Astrocyte (in vitro differentiated cells and primary cell): ENCODE data around the gene CCDC14. TPM values are rescaled to one million over a fixed set of nuclear protein-coding genes. Genes with fewer than 3 reads are reported as not detected.

Experiments used
- DNase-seq: peaks from one replicate; pipeline ENCODE4 v3.0.0-alpha.2; 2010; ENCODE audit warnings: low read depth
- FAIRE-seq: peaks from 2 replicates; lab custom pipeline; 2011; peaks lifted over from hg19 to GRCh38; lab: Jason Lieb, UNC
- H2AFZ ChIP-seq: 2 replicates; pipeline ENCODE4 v1.6.0; 2012; ENCODE audit warnings: low read depth, low read length, inconsistent platforms
- H3K27ac ChIP-seq: 2 replicates; pipeline ENCODE4 v1.5.1; 2011; ENCODE audit warnings: low read depth, low read length, inconsistent platforms
- H3K27me3 ChIP-seq: 2 replicates; pipeline ENCODE4 v1.6.0; 2011; ENCODE audit warnings: low read length, inconsistent platforms; ENCODE audit not compliant: insufficient read depth
- H3K36me3 ChIP-seq: 2 replicates; pipeline ENCODE4 v1.5.1; 2011; ENCODE audit warnings: low read length, inconsistent platforms; ENCODE audit not compliant: insufficient read depth
- H3K4me1 ChIP-seq: 2 replicates; pipeline ENCODE4 v1.5.1; 2011; ENCODE audit warnings: low read length, inconsistent platforms; ENCODE audit not compliant: insufficient read depth
- H3K4me2 ChIP-seq: 2 replicates; pipeline ENCODE4 v1.6.0; 2012; ENCODE audit warnings: low read length, inconsistent platforms
- H3K4me3 ChIP-seq: 2 replicates; pipeline ENCODE4 v1.5.1; 2011; ENCODE audit warnings: low read depth, mild to moderate bottlenecking, low read length, inconsistent platforms; ENCODE audit not compliant: insufficient read depth
- H3K79me2 ChIP-seq: 2 replicates; pipeline ENCODE4 v1.6.0; 2012; ENCODE audit warnings: mild to moderate bottlenecking, low read length, inconsistent platforms; ENCODE audit not compliant: insufficient read depth
- H3K9ac ChIP-seq: 2 replicates; pipeline ENCODE4 v1.6.0; 2012; ENCODE audit warnings: mild to moderate bottlenecking, low read length, inconsistent platforms
- H3K9me3 ChIP-seq: 2 replicates; pipeline ENCODE4 v1.5.1; 2012; ENCODE audit warnings: low read depth, mild to moderate bottlenecking, low read length, inconsistent platforms; ENCODE audit not compliant: insufficient read depth
- H4K20me1 ChIP-seq: 2 replicates; pipeline ENCODE4 v1.6.0; 2012; ENCODE audit warnings: low read length, inconsistent platforms; ENCODE audit not compliant: insufficient read depth
- H3K27ac Mint-ChIP-seq: one replicate; pipeline ENCODE4 v1.8.0; 2021; ENCODE audit warnings: mild to moderate bottlenecking, mixed read lengths; ENCODE audit not compliant: unreplicated experiment
- H3K27me3 Mint-ChIP-seq: one replicate; pipeline ENCODE4 v1.8.0; 2021; ENCODE audit warnings: low read depth, mixed read lengths; ENCODE audit not compliant: unreplicated experiment
- H3K36me3 Mint-ChIP-seq: one replicate; pipeline ENCODE4 v1.8.0; 2021; ENCODE audit warnings: low read depth, mixed read lengths; ENCODE audit not compliant: unreplicated experiment
- H3K4me1 Mint-ChIP-seq: one replicate; pipeline ENCODE4 v1.8.0; 2021; ENCODE audit warnings: low read depth, mixed read lengths; ENCODE audit not compliant: unreplicated experiment
- H3K4me3 Mint-ChIP-seq: one replicate; pipeline ENCODE4 v1.8.0; 2021; ENCODE audit warnings: mild to moderate bottlenecking, moderate library complexity, mixed read lengths; ENCODE audit not compliant: unreplicated experiment
- H3K9me3 Mint-ChIP-seq: one replicate; pipeline ENCODE4 v1.8.0; 2021; ENCODE audit warnings: mild to moderate bottlenecking, mixed read lengths; ENCODE audit not compliant: unreplicated experiment
- EZH2 ChIP-seq: IDR thresholded peaks from 2 replicates; pipeline ENCODE4 v1.6.1; 2012; ENCODE audit warnings: mild to moderate bottlenecking, low read length, inconsistent platforms; ENCODE audit not compliant: insufficient read depth
- total RNA-seq: library from RNA; stranded (reverse); gene quantifications from 2 replicates; pipeline ENCODE4 v1.2.1, GENCODE V29; 2021
- TF ChIP-seq, protein P1 (sequence below): IDR thresholded peaks from 2 replicates; pipeline ENCODE4 v1.5.1; 2011; ENCODE audit warnings: low read depth, mild to moderate bottlenecking, inconsistent platforms, low read length, moderate library complexity; ENCODE audit not compliant: insufficient read depth

CCDC14 gene
- total RNA-seq, 1 donor from 2014 or later: 35.8 TPM

GRCh38 chr3:123907720-123908119 is 53.3 kb downstream of the CCDC14 start:
- Histone ChIP-seq H3K9ac (no peak overlapping the region), H3K27me3 (no peaks in the 10 kb centered on the region), H3K4me3 (no peak overlapping the region), H4K20me1 (no peaks in the 10 kb centered on the region), H3K27ac (no peak overlapping the region), H3K9me3 (no peaks in the 10 kb centered on the region), H2AFZ (no peak overlapping the region), H3K4me2 (no peak overlapping the region), H3K36me3 (no peaks in the 10 kb centered on the region), H3K4me1 (no peaks in the 10 kb centered on the region), H3K79me2 (no peaks in the 10 kb centered on the region)
- H3K27ac Mint-ChIP-seq: no peak overlapping the region
- no peak for TF ChIP-seq EZH2
- TF ChIP-seq, protein P1, sequence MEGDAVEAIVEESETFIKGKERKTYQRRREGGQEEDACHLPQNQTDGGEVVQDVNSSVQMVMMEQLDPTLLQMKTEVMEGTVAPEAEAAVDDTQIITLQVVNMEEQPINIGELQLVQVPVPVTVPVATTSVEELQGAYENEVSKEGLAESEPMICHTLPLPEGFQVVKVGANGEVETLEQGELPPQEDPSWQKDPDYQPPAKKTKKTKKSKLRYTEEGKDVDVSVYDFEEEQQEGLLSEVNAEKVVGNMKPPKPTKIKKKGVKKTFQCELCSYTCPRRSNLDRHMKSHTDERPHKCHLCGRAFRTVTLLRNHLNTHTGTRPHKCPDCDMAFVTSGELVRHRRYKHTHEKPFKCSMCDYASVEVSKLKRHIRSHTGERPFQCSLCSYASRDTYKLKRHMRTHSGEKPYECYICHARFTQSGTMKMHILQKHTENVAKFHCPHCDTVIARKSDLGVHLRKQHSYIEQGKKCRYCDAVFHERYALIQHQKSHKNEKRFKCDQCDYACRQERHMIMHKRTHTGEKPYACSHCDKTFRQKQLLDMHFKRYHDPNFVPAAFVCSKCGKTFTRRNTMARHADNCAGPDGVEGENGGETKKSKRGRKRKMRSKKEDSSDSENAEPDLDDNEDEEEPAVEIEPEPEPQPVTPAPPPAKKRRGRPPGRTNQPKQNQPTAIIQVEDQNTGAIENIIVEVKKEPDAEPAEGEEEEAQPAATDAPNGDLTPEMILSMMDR: no peak
- no peaks in the 10 kb centered on the region for H3K4me1 Mint-ChIP-seq
- no peaks in the 10 kb centered on the region for H3K27me3 Mint-ChIP-seq
- peaks cover 3% of the 10 kb centered on the region for H3K36me3 Mint-ChIP-seq
- no peak overlapping the region for H3K4me3 Mint-ChIP-seq
- peaks cover 3% of the 10 kb centered on the region for H3K9me3 Mint-ChIP-seq
- DNase-seq (no peak), FAIRE-seq (no peak)

GRCh38 chr3:123899300-123899865 is 61.6 kb downstream of the CCDC14 start:
- Histone ChIP-seq H3K79me2 (no peaks in the 10 kb centered on the region), H4K20me1 (no peaks in the 10 kb centered on the region), H2AFZ (no peak overlapping the region), H3K9ac (no peak overlapping the region), H3K27ac (no peak overlapping the region), H3K4me3 (no peak overlapping the region), H3K4me2 (no peak overlapping the region), H3K36me3 (no peaks in the 10 kb centered on the region), H3K9me3 (no peaks in the 10 kb centered on the region), H3K27me3 (no peaks in the 10 kb centered on the region), H3K4me1 (no peaks in the 10 kb centered on the region)
- H3K27ac Mint-ChIP-seq: no peak overlapping the region
- H3K27me3 Mint-ChIP-seq: no peaks in the 10 kb centered on the region
- H3K36me3 Mint-ChIP-seq: no peaks in the 10 kb centered on the region
- H3K4me1 Mint-ChIP-seq: no peaks in the 10 kb centered on the region
- no peak overlapping the region for H3K4me3 Mint-ChIP-seq
- no peak for FAIRE-seq
- DNase-seq: no peak
- TF ChIP-seq, protein P1: no peak
- TF ChIP-seq EZH2: no peak
- H3K9me3 Mint-ChIP-seq: peaks cover 2% of the 10 kb centered on the region

- no peak for FAIRE-seq
- no peak for TF ChIP-seq EZH2
- TF ChIP-seq, protein P1: no peak
- H3K9ac ChIP-seq: no peak overlapping the region
- no peaks in the 10 kb centered on the region for H3K27me3 ChIP-seq
- H3K9me3 Mint-ChIP-seq: peaks cover 24% of the 10 kb centered on the region
- no peaks in the 10 kb centered on the region for H3K36me3 ChIP-seq
- no peak overlapping the region for H3K27ac ChIP-seq
- H3K79me2 ChIP-seq: no peaks in the 10 kb centered on the region
- no peak overlapping the region for H3K4me3 ChIP-seq
- no peaks in the 10 kb centered on the region for H3K4me1 Mint-ChIP-seq
- DNase-seq: no peak
- no peak overlapping the region for H3K27ac Mint-ChIP-seq
- no peak overlapping the region for H3K4me2 ChIP-seq
- no peaks in the 10 kb centered on the region for H3K27me3 Mint-ChIP-seq
- no peak overlapping the region for H3K4me3 Mint-ChIP-seq
- H3K4me1 ChIP-seq: no peaks in the 10 kb centered on the region
- H4K20me1 ChIP-seq: no peaks in the 10 kb centered on the region
- peaks cover 4% of the 10 kb centered on the region for H3K9me3 ChIP-seq
- H3K36me3 Mint-ChIP-seq: peaks cover 4% of the 10 kb centered on the region
- H2AFZ ChIP-seq: no peak overlapping the region
Observed at GRCh38 chr3:123893012-123893411, 68.0 kb downstream of the CCDC14 start.
